ENCODE measurements around the gene ARID5B. TPM values are rescaled to one million over a fixed set of nuclear protein-coding genes. Genes with fewer than 3 reads are reported as not detected.

ARID5B gene
- total and polyA plus RNA-seq, 2 experiments from 2014 or later, result 1.3 to 1.6 TPM

GRCh38 chr10:61929555-61929954, 28.1 kb downstream of the ARID5B start (continued):
- TF ChIP-seq STAT1 (IDR thresholded peaks at IDR 0.05; ENCODE audit: unreplicated experiment) (no peak), ZNF331 (CRISPR knock-in tag; IDR thresholded peaks at IDR 0.05; ENCODE audit: low read depth) (no peak), POLR2AphosphoS5 (IDR thresholded peaks at IDR 0.05; ENCODE audit: low read depth) (no peak), CTCF (conservative IDR thresholded peaks at IDR 0.05; ENCODE audit: low read depth in 2 of 2) (no peak)

GRCh38 chr10:61931620-61932332, 30.3 kb downstream of the ARID5B start:
- no peak overlapping the region for H3K4me3 ChIP-seq
- Mint-ChIP-seq H3K9me3 (peaks cover 4% of the 10 kb centered on the region; the same call in 2 of the 3 replicates), H3K4me3 (no peak overlapping the region), H3K36me3 (ENCODE audit: low read depth) (no peaks in the 10 kb centered on the region), H3K27ac (no peak overlapping the region), H3K4me1 (no peaks in the 10 kb centered on the region), H3K27me3 (ENCODE audit: insufficient read depth, low read depth, poor library complexity) (no peaks in the 10 kb centered on the region)
- no peaks in the 10 kb centered on the region for H3F3A ChIP-seq (replicated peaks; ENCODE audit: low read depth)
- no peaks in the 10 kb centered on the region for H3K36me3 ChIP-seq (ENCODE audit: insufficient read depth)
- H4K20me1 ChIP-seq (replicated peaks; ENCODE audit: insufficient read depth), result no peaks in the 10 kb centered on the region
- no peaks in the 10 kb centered on the region for H3K9me2 ChIP-seq (ENCODE audit: insufficient read depth)
- H3K4me2 ChIP-seq, result no peak overlapping the region
- TF ChIP-seq EZH2 (IDR thresholded peaks at IDR 0.05; ENCODE audit: low read depth, unreplicated experiment) (no peak), REST (IDR thresholded peaks at IDR 0.05; ENCODE audit: unreplicated experiment) (no peak), ZNF331 (CRISPR knock-in tag; IDR thresholded peaks at IDR 0.05; ENCODE audit: low read depth) (no peak), JUNB (IDR thresholded peaks at IDR 0.05; ENCODE audit: unreplicated experiment) (no peak), POLR2AphosphoS5 (IDR thresholded peaks at IDR 0.05; ENCODE audit: low read depth) (no peak)
- no peaks in the 10 kb centered on the region; the same call in 1 of the 2 replicates for H3K4me1 ChIP-seq (ENCODE audit: insufficient read depth)
- H2AFZ ChIP-seq, result no peak overlapping the region
- no peak overlapping the region for H3K27ac ChIP-seq (ENCODE audit: low read depth)
- no peaks in the 10 kb centered on the region for H3K27me3 ChIP-seq (ENCODE audit: insufficient read depth)
- DNase-seq (ENCODE audit: low spot score) (no peak), ATAC-seq (no peak)
- no peaks in the 10 kb centered on the region for H3K79me2 ChIP-seq (replicated peaks; ENCODE audit: insufficient read depth)

Data from GM23338 (cell line).